Panc1 (cell line): ENCODE results near the gene PNKP.

Experiments
- CTCF ChIP-seq: fragments of 450-650 bp; IDR thresholded peaks from 2 replicates; pipeline ENCODE4 v1.5.1; 2017; ENCODE audit warnings: mild to moderate bottlenecking
- POLR2AphosphoS5 ChIP-seq: IDR thresholded peaks from 2 replicates; pipeline ENCODE4 v1.6.1; 2012; ENCODE audit warnings: mild to moderate bottlenecking, low read depth, low read length, moderate library complexity
- REST ChIP-seq, 2 experiments: IDR thresholded peaks; 2 replicates each; pipeline ENCODE4 v1.6.1; 2011 to 2012; ENCODE audit warnings: low read depth in 2 of 2, control low read depth in 1 of 2, low read length in 1 of 2, mild to moderate bottlenecking in 1 of 2, moderate library complexity in 1 of 2; ENCODE audit not compliant: insufficient read depth in 1 of 2
- TCF7L2 ChIP-seq: IDR thresholded peaks from 2 replicates; pipeline ENCODE4 v1.6.1; 2011; ENCODE audit warnings: mild to moderate bottlenecking, low read depth, low read length, inconsistent platforms

GRCh38 chr19:49857061-49857837 is 10.1 kb downstream of the PNKP start:
- TF ChIP-seq POLR2AphosphoS5 = peak; percentile 22; the same call in 1 of the 2 replicates
- TF ChIP-seq CTCF = peak; percentile 45; the same call in 1 of the 2 replicates
- no peak for TF ChIP-seq TCF7L2
- no peak for TF ChIP-seq REST (IDR thresholded peaks at IDR 0.05; ENCODE audit: insufficient read depth in 1 of 2, low read depth in 2 of 2, low read length in 1 of 2)
